Thyroid gland (tissue), 4 donors: ENCODE results near the gene GRK1. TPM values are rescaled to one million over a fixed set of nuclear protein-coding genes. Genes with fewer than 3 reads are reported as not detected.

ENCODE experiments used
- DNase-seq, 2 donors: peaks; one replicate each; pipeline ENCODE4 v3.0.0-alpha.2; 2019
- H3K27ac ChIP-seq, 3 donors: fragments of 200-600 bp; sonication (generic); 1 replicate in 2 of 3; 2 replicates in 1 of 3; pipeline ENCODE4 v1.5.1; 2016 to 2019; ENCODE audit warnings: mild to moderate bottlenecking in 1 of 3, moderate library complexity in 1 of 3
- H3K27me3 ChIP-seq: fragments of 200-600 bp; sonication (generic); one replicate; pipeline ENCODE4 v1.5.1; 2019
- H3K36me3 ChIP-seq, 2 donors: fragments of 200-600 bp; sonication (generic); one replicate each; pipeline ENCODE4 v1.5.1; 2016 to 2019
- H3K4me1 ChIP-seq, 2 donors: fragments of 200-600 bp; sonication (generic); one replicate each; pipeline ENCODE4 v1.5.1; 2017 to 2019
- H3K4me3 ChIP-seq, 3 donors: fragments of 200-600 bp; sonication (generic); replicated peaks in 1 of 3; 1 replicate in 2 of 3; 2 replicates in 1 of 3; pipeline ENCODE4 v1.5.1; 2016; ENCODE audit warnings: mild to moderate bottlenecking in 1 of 3
- H3K9me3 ChIP-seq: fragments of 200-600 bp; sonication (generic); one replicate; pipeline ENCODE4 v1.5.1; 2017
- POLR2A ChIP-seq, 2 donors: fragments of 450-650 bp; IDR thresholded peaks; one replicate each; pipeline ENCODE4 v1.6.1; 2017; ENCODE audit warnings: antibody characterized with exemption in 2 of 2, mild to moderate bottlenecking in 2 of 2, moderate library complexity in 1 of 2
- WGBS, 2 donors: methylation state at CpG; one replicate each; pipeline ENCODE4 v1.1.5; 2017; 5-methylcytosine and 5-hydroxymethylcytosine counted together
- intact Hi-C: fragments of 100-400 bp; cut with DNase I; formaldehyde crosslinking; loops from one replicate; pipeline ENCODE4 v1.15.1; 2023
- total RNA-seq, 4 donors: library from RNA; depleted of rRNA; stranded (reverse); fragments of >200 nt; gene quantifications; one replicate each; pipeline ENCODE4 v1.2.3, GENCODE V29; 2016
- TF ChIP-seq, protein P1 (sequence below), 6 experiments: fragments of 200-600 bp in 3 of 6; fragments of 450-650 bp in 3 of 6; sonication (generic) in 3 of 6; IDR thresholded peaks; one replicate each; pipeline ENCODE4 v1.5.1; 2016 to 2019; ENCODE audit warnings: antibody characterized with exemption in 6 of 6, mild to moderate bottlenecking in 2 of 6, inconsistent platforms in 1 of 6, moderate library complexity in 1 of 6

GRK1 gene
- total RNA-seq, 4 donors from 2014 or later = 2.0 to 17.9 (median 2.7) TPM

DNA sequence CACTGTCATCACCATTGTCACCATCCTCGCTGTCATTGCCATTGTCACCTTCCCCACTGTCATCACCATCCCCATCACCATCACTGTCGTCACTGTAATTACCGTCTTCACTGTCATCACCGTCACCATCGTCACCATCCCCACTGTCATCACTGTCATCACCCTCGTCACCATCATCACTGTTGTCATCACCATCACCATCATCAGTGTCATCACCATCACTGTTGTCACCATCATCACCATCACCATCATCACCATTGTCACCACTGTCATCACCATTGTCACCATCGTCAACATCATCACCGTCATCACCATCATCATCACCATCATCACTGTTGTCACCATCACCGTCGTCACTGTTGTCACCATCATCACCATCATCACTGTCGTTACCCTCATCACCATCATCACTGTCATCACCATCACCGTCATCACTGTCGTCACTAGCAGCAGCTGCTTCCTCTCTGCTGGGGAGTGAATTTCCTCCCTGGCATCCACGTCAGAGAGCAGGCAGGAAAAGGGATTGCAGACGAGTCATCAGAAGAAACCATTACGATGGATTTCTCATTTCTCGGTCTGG is 119.3 kb downstream of the GRK1 start:
- Histone ChIP-seq H3K36me3 (no peaks in the 10 kb centered on the region), H3K27ac (no peak overlapping the region), H3K27me3 (no peaks in the 10 kb centered on the region), H3K9me3 (no peaks in the 10 kb centered on the region), H3K4me1 (no peaks in the 10 kb centered on the region), H3K4me3 (no peak overlapping the region)
- TF ChIP-seq, protein P1, sequence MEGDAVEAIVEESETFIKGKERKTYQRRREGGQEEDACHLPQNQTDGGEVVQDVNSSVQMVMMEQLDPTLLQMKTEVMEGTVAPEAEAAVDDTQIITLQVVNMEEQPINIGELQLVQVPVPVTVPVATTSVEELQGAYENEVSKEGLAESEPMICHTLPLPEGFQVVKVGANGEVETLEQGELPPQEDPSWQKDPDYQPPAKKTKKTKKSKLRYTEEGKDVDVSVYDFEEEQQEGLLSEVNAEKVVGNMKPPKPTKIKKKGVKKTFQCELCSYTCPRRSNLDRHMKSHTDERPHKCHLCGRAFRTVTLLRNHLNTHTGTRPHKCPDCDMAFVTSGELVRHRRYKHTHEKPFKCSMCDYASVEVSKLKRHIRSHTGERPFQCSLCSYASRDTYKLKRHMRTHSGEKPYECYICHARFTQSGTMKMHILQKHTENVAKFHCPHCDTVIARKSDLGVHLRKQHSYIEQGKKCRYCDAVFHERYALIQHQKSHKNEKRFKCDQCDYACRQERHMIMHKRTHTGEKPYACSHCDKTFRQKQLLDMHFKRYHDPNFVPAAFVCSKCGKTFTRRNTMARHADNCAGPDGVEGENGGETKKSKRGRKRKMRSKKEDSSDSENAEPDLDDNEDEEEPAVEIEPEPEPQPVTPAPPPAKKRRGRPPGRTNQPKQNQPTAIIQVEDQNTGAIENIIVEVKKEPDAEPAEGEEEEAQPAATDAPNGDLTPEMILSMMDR (IDR thresholded peaks at IDR 0.05) = no peak
- TF ChIP-seq POLR2A (IDR thresholded peaks at IDR 0.05) = no peak
- 80 to 81% methylated on average over 17 of the region's 17 CpGs for WGBS, 2 donors
- intact Hi-C loops = no loop called here
- DNase-seq = no peak

Other genes with a start within 250 kb of the GRK1 start
- 1 to 10 TPM in 2 of 4 donors, under 1 TPM in 2; 0.20 to 2.0 (median 1.0) TPM for gene ADPRHL1, start 213.7 kb upstream of the GRK1 start, total RNA-seq
- 10 to 100 TPM in 2 of 4 donors, 1 to 10 TPM in 2; 8.8 to 15.3 (median 10.4) TPM for gene DCUN1D2, start 176.5 kb upstream of the GRK1 start, total RNA-seq
- 10 to 100 TPM; 48.0 to 84.2 (median 53.9) TPM for gene TFDP1, start 82.5 kb upstream of the GRK1 start, total RNA-seq
- gene ATP4B, start 9.0 kb upstream of the GRK1 start, total RNA-seq = not detected
- 1 to 10 TPM; 6.1 to 9.2 (median 8.3) TPM for gene TMEM255B, start 92.0 kb downstream of the GRK1 start, total RNA-seq
- 100 to 1,000 TPM; 145 to 197 (median 173) TPM for gene GAS6, start 196.9 kb downstream of the GRK1 start, total RNA-seq